Heart right ventricle (tissue), 16 donors: ENCODE measurements around the gene TOM1L1. TPM values are rescaled to one million over a fixed set of nuclear protein-coding genes. Genes with fewer than 3 reads are reported as not detected.

ENCODE experiments used
- ATAC-seq, 8 donors: fragments of 200-7000 bp; cut with Tn5 transposase; one replicate each; pipeline ENCODE4 v1.9.1; 2020; ENCODE audit warnings: mild to moderate bottlenecking in 8 of 8, moderate library complexity in 8 of 8, moderate number of reproducible peaks in 1 of 8
- DNase-seq, 2 donors: peaks; one replicate each; pipeline ENCODE4 v3.0.0-alpha.2; 2020
- H3K27ac ChIP-seq, 10 donors: fragments of 200-600 bp; sonication (generic) in 2 of 10; one replicate each; pipeline versions ENCODE4 v1.5.0 to v1.8.0; 2020 to 2022; ENCODE audit warnings: mild to moderate bottlenecking in 3 of 10
- H3K27me3 ChIP-seq, 7 donors: fragments of 200-600 bp; one replicate each; pipeline ENCODE4 v1.8.0; 2021 to 2022; ENCODE audit warnings: mild to moderate bottlenecking in 2 of 7
- H3K36me3 ChIP-seq, 9 donors: fragments of 200-600 bp; sonication (generic) in 1 of 9; one replicate each; pipeline versions ENCODE4 v1.5.0 to v1.8.0; 2020 to 2022; ENCODE audit warnings: mild to moderate bottlenecking in 2 of 9
- H3K4me1 ChIP-seq, 9 donors: fragments of 200-600 bp; sonication (generic) in 1 of 9; one replicate each; pipeline versions ENCODE4 v1.5.0 to v1.8.0; 2020 to 2022; ENCODE audit warnings: mild to moderate bottlenecking in 4 of 9
- H3K4me3 ChIP-seq, 10 donors: fragments of 200-600 bp; sonication (generic) in 2 of 10; one replicate each; pipeline versions ENCODE4 v1.5.0 to v1.8.0; 2020 to 2022; ENCODE audit warnings: mild to moderate bottlenecking in 7 of 10, moderate library complexity in 2 of 10
- H3K9me3 ChIP-seq, 11 donors: fragments of 200-600 bp in 10 of 11; sonication (generic) in 2 of 11; one replicate each; pipeline versions ENCODE4 v1.5.0 to v1.8.0; 2013 to 2022; ENCODE audit warnings: mild to moderate bottlenecking in 2 of 11, control low read depth in 1 of 11, moderate library complexity in 1 of 11
- WGBS, 2 donors: extraction: QIAGEN DNeasy Blood & Tissue Kit; methylation state at CpG; one replicate each; pipeline ENCODE4 v1.1.7; 2013; ENCODE audit warnings: inconsistent platforms in 1 of 2; 5-methylcytosine and 5-hydroxymethylcytosine counted together
- intact Hi-C, 10 donors: fragments of 100-400 bp; cut with DNase I; formaldehyde crosslinking; loops; one replicate each; pipeline versions ENCODE4 v1.11.1 to v1.14.2; 2022
- polyA plus RNA-seq, 2 donors: library from polyadenylated mRNA; stranded (reverse); fragments of 200-250 nt; gene quantifications; one replicate each; pipeline ENCODE4 v1.2.3, GENCODE V29; 2013
- total RNA-seq, 10 donors: library from RNA; stranded (reverse); fragmentation: NEBNext Ultra II Directional in 3 of 10; extraction: Animal tissue kit (Norgen Biotek cat#: 25700) in 3 of 10; gene quantifications; one replicate each; pipeline versions ENCODE4 v1.2.1 to v1.2.4, GENCODE V29; 2021 to 2023
- TF ChIP-seq, protein P1 (sequence below), 9 donors: fragments of 200-600 bp; sonication (generic) in 2 of 9; IDR thresholded peaks; one replicate each; pipeline versions ENCODE4 v1.5.0 to v1.8.0; 2021 to 2022; ENCODE audit warnings: antibody characterized with exemption in 9 of 9, mild to moderate bottlenecking in 5 of 9, moderate library complexity in 1 of 9
- donor health status: Arrhythmogenic right ventricular cardiomyopathy.
- donor health status: ischemic (EF 13 %, LVEDD 7.1; RV severe dilation, severe dysfunction).
- donor health status: healthy with polysubstance abuse.
- donor health status: DM: no; HTN: yes; CAD: no.
- donor health status: DM: no; HTN: no; CAD: no.
- donor health status: ischemic (EF 25% LVEDD 6.9; RV normal size, moderate dysfunction).
- donor health status: ischemic (EF 25% LVEDD 5.7; RV mildly dilated, moderate dysfunction).
- donor health status: healthy.
- donor health status: DM: yes; HTN: yes; CAD: no.
- donor health status: Ischemic cardiomyopathy.
- donor health status: ischemic (EF 35%, LVEDD 5.7; RV mildly dilated, moderate dysfunction).
- donor health status: nonischemic (EF 11% LVEDD 7.7; RV severe dilation, severe dysfunction).
- donor health status: DM: yes; HTN: yes; CAD: no.
- donor health status: PGD.
- donor health status: ischemic (EF 29% LVEDD 5.4; RV normal size, mild dysfunction).
- donor health status: nonischemic (EF 23%, LVEDD 6.1; RV moderate dilation, normal function).

TOM1L1 gene
- total and polyA plus RNA-seq, 12 donors: 5.0 to 14.4 (median 9.4) TPM

DNA sequence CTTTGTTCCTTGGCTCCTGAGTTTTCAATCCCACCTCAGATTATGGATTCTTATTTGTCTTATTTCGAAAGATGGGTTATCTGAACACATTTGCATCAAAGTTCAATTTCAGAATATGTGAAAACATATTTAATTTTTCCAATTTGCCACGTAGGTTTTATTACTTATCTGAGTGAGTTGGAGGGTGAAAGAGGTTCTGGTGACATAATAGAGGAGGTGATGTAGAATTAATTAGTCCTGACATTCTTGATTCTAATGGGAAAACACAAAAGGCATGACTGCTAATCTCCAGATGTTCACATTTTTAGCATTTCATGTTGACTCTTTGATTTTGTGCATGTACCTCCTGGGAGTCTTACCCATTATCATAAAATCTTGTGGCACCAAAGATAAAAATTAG, 9.1 kb downstream of the TOM1L1 start:
- H3K9me3 ChIP-seq: no peaks in the 10 kb centered on the region
- H3K4me3 ChIP-seq: no peak overlapping the region
- no peak for ATAC-seq
- H3K4me1 ChIP-seq: no peaks in the 10 kb centered on the region
- no peak overlapping the region for H3K27ac ChIP-seq
- TF ChIP-seq, protein P1, sequence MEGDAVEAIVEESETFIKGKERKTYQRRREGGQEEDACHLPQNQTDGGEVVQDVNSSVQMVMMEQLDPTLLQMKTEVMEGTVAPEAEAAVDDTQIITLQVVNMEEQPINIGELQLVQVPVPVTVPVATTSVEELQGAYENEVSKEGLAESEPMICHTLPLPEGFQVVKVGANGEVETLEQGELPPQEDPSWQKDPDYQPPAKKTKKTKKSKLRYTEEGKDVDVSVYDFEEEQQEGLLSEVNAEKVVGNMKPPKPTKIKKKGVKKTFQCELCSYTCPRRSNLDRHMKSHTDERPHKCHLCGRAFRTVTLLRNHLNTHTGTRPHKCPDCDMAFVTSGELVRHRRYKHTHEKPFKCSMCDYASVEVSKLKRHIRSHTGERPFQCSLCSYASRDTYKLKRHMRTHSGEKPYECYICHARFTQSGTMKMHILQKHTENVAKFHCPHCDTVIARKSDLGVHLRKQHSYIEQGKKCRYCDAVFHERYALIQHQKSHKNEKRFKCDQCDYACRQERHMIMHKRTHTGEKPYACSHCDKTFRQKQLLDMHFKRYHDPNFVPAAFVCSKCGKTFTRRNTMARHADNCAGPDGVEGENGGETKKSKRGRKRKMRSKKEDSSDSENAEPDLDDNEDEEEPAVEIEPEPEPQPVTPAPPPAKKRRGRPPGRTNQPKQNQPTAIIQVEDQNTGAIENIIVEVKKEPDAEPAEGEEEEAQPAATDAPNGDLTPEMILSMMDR (IDR thresholded peaks at IDR 0.05): no peak
- H3K36me3 ChIP-seq: peaks cover 0 to 23% (median 2%) of the 10 kb centered on the region in 9 donors
- WGBS, 2 donors: 79 to 86% methylated on average over 2 of the region's 2 CpGs
- DNase-seq: no peak
- no peaks in the 10 kb centered on the region for H3K27me3 ChIP-seq
- intact Hi-C loops: no loop called here

DNA sequence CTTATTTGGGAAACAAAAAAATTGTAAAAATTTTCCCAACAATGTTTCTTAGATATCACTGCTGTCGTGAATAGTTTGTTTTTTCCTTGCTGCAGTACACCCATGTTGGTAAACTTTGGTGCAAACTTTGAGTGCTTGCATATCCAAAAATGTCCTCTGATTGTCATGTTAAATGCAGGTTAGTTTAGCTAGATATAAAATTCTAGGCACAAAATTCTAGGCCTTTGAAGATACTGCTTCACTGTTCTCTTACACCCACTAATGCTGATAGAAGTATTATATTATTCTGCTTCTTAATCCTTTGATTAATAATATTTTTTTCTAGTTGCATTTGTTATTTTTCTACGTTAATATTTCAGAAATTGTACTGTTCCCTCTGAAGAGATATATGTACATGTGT, 16.1 kb downstream of the TOM1L1 start:
- no peak for DNase-seq
- H3K36me3 ChIP-seq: peaks cover 0 to 59% (median 14%) of the 10 kb centered on the region in 9 donors
- TF ChIP-seq, protein P1 (IDR thresholded peaks at IDR 0.05): no peak

DNA sequence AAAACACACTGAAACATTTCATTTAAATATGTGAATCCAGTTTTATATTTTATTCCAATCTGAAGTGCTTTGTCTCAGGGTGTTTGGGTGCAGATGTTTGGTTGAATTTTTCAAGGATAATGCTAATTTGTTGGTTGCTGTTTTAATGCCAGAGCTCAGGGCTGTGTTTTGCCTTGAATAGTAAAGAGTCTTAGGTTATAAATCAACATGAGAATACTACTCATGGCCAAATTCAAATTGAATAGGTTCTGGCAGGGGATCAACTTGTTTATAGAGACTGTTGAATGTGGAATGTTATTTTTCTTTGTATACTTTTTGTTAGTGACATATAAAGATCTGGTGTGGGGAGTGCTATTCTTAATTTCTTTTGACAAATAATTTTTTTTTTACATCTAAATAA, 18.8 kb downstream of the TOM1L1 start:
- DNase-seq (no peak), ATAC-seq (no peak)
- Histone ChIP-seq H3K27ac (no peak overlapping the region), H3K36me3 (peaks cover 0 to 43% (median 14%) of the 10 kb centered on the region in 9 donors), H3K4me1 (no peaks in the 10 kb centered on the region), H3K4me3 (no peak overlapping the region), H3K9me3 (peaks cover 0 to 13% (median 0%) of the 10 kb centered on the region in 11 donors), H3K27me3 (no peaks in the 10 kb centered on the region)
- intact Hi-C loops: no loop called here
- TF ChIP-seq, protein P1 (IDR thresholded peaks at IDR 0.05): no peak

More for the DNA sequence above, 16.1 kb downstream of the TOM1L1 start:
- ATAC-seq: no peak
- 82 to 89% methylated on average over 2 of the region's 2 CpGs for WGBS, 2 donors
- Histone ChIP-seq H3K4me3 (no peak overlapping the region), H3K9me3 (peaks cover 0 to 13% (median 0%) of the 10 kb centered on the region in 11 donors), H3K27me3 (no peaks in the 10 kb centered on the region), H3K27ac (no peak overlapping the region), H3K4me1 (no peaks in the 10 kb centered on the region)
- intact Hi-C loops: no loop called here

DNA sequence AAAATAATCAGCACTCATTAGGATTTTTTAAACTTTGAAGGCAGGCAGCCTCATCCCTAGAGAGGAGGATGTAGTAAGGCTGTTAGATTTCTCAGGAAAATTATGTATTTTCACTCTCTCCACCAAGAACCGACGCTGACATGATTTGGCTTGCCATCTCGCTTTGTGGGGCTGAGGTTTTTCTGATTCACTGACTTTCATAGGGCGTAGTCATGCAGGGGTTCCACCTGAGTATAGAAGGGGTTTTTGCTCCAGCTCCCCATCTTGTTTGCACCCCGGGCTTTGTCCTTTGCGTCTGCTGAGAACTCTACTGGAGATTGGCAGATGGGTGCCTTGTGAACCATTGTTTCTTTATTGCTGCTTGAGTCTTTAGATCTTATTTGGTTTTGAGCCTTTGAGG, 20.2 kb downstream of the TOM1L1 start:
- H3K36me3 ChIP-seq: peaks cover 0 to 29% (median 2%) of the 10 kb centered on the region in 9 donors

More for the DNA sequence above, 20.2 kb downstream of the TOM1L1 start:
- Histone ChIP-seq H3K4me1 (no peaks in the 10 kb centered on the region), H3K9me3 (peaks cover 0 to 13% (median 0%) of the 10 kb centered on the region in 11 donors), H3K27me3 (no peaks in the 10 kb centered on the region), H3K4me3 (no peak overlapping the region), H3K27ac (no peak overlapping the region)
- TF ChIP-seq, protein P1 (IDR thresholded peaks at IDR 0.05): no peak
- DNase-seq: no peak
- intact Hi-C loops: no loop called here
- ATAC-seq: no peak
- WGBS, 2 donors: 82 to 88% methylated on average over 6 of the region's 6 CpGs
